T-helper 17 cell (primary cell): ENCODE measurements around the gene IFRD2. TPM values are rescaled to one million over a fixed set of nuclear protein-coding genes. Genes with fewer than 3 reads are reported as not detected.

ENCODE experiments used
- ATAC-seq: fragments of 150-1000 bp; cut with Tn5 transposase; 2 replicates; pipeline ENCODE4 v1.10.0; 2021; ENCODE audit warnings: mild to moderate bottlenecking, moderate library complexity
- DNase-seq, 3 donors: peaks; one replicate each; pipeline versions ENCODE4 v3.0.0 to v3.0.0-alpha.2; 2020 to 2021
- H3K9me3 ChIP-seq: one replicate; pipeline ENCODE4 v1.7.0; 2013; ENCODE audit warnings: low read length, mild to moderate bottlenecking; ENCODE audit not compliant: control insufficient read depth, poor library complexity, severe bottlenecking
- H3K27ac Mint-ChIP-seq: one replicate; pipeline ENCODE4 v1.8.0; 2022; ENCODE audit warnings: mild to moderate bottlenecking, moderate library complexity, mixed read lengths
- H3K27me3 Mint-ChIP-seq: one replicate; pipeline ENCODE4 v1.8.0; 2022; ENCODE audit warnings: mixed read lengths
- H3K36me3 Mint-ChIP-seq: one replicate; pipeline ENCODE4 v1.8.0; 2022; ENCODE audit warnings: low read depth, mixed read lengths
- H3K4me1 Mint-ChIP-seq: one replicate; pipeline ENCODE4 v1.8.0; 2022; ENCODE audit warnings: mild to moderate bottlenecking, mixed read lengths
- H3K4me3 Mint-ChIP-seq: one replicate; pipeline ENCODE4 v1.8.0; 2022; ENCODE audit warnings: mild to moderate bottlenecking, moderate library complexity, mixed read lengths
- total RNA-seq, 4 donors: library from RNA in 2 of 4; stranded (reverse) in 2 of 4; gene quantifications; one replicate each; pipeline ENCODE4 v1.2.3 and lab custom pipeline; 2022 to 2026

Gene IFRD2, protein sequence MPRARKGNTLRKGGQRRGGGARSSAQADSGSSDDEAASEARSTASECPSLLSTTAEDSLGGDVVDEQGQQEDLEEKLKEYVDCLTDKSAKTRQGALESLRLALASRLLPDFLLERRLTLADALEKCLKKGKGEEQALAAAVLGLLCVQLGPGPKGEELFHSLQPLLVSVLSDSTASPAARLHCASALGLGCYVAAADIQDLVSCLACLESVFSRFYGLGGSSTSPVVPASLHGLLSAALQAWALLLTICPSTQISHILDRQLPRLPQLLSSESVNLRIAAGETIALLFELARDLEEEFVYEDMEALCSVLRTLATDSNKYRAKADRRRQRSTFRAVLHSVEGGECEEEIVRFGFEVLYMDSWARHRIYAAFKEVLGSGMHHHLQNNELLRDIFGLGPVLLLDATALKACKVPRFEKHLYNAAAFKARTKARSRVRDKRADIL
- 10 to 100 TPM; 46.7 to 49.2 TPM for total RNA-seq
- 27.3 to 61.2 reads per million in 2 donors for total RNA-seq (lab: John Stamatoyannopoulos, UW)

DNA sequence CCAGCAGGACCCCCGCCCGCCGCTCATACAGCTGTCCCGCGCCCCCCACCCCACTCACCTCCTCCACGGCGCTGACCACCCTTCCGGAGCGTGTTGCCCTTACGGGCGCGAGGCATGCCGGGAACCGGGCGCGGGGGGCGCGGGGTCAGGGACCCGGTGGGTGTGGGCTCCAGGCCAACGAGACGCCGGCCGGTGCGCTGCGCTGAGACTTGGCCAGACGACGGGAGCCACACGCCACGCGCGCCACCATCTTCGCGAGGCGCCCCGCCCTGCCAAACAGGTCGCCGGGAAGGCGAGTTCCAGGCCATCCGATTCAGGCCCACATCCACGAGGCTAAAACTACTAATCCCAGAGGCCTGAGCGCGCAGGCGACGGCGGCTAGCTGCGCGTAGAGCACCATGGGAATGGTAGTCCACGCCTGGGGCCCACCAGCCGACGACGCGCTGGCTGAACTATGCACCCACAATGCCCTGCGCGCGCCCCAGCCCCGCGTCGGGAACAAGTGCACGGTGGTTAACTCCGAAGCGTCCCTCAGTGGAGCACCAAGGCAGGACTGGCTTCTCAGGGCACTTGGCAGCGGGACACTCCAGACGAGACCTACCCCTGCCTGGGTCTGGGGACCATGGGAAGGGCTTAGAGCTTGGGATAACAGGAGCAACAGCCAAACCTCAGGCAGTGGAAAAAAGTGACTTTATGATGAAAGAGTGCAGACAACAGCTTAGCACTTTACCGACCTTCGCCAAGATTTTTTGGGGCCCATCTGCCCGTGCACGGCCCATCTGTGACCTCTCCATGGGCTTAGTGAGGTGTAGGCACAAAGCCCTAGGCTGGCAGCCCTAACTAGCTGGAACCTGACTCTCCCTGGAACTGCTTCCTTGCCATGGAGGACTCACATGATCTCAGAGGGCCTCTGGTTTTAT lies at the start of gene IFRD2:
IFRD2 (minus strand) TSS at position 271 of the 920 bp plus-strand sequence; CDS start at position 116, 155 bp downstream.
- peak within 1 kb of the TSS; percentile 92 for H3K4me3 Mint-ChIP-seq
- no peaks in the 10 kb centered on the region for H3K9me3 ChIP-seq
- no peaks in the 10 kb centered on the region for H3K27me3 Mint-ChIP-seq
- peaks cover 14% of the 10 kb centered on the region for H3K4me1 Mint-ChIP-seq
- DNase-seq (peak; percentile 90 to 93 (median 92)), ATAC-seq (peak; percentile 99)
- H3K27ac Mint-ChIP-seq, result peak within 1 kb of the TSS; percentile 89
- no peaks in the 10 kb centered on the region for H3K36me3 Mint-ChIP-seq

DNA sequence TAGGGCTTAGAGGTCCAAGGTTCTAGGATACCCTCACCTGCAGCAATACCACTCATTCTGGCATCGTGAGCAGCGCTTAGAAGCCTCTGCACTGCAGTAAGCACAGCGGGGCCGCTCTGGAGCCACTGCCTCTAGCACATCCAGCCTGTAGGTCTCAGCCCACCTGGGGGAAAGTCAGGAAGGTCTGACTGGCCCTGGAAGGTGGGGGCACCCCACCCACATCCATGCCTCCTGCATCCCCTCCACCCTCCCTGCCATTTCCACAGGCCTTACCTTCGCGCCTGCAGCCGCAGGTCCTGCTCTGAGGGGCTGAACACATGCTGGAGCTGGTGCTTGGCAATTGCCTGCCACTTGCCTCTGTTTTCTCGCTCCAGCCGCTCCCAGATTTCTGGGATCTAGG lies 49.3 kb upstream of the IFRD2 start:
- no peaks in the 10 kb centered on the region for H3K9me3 ChIP-seq
- Mint-ChIP-seq H3K4me3 (peak overlapping the region; percentile 97), H3K4me1 (peaks cover 41% of the 10 kb centered on the region), H3K27me3 (no peaks in the 10 kb centered on the region), H3K27ac (peak overlapping the region; percentile 99), H3K36me3 (peaks cover 5% of the 10 kb centered on the region)
- ATAC-seq (no peak), DNase-seq (no peak)

DNA sequence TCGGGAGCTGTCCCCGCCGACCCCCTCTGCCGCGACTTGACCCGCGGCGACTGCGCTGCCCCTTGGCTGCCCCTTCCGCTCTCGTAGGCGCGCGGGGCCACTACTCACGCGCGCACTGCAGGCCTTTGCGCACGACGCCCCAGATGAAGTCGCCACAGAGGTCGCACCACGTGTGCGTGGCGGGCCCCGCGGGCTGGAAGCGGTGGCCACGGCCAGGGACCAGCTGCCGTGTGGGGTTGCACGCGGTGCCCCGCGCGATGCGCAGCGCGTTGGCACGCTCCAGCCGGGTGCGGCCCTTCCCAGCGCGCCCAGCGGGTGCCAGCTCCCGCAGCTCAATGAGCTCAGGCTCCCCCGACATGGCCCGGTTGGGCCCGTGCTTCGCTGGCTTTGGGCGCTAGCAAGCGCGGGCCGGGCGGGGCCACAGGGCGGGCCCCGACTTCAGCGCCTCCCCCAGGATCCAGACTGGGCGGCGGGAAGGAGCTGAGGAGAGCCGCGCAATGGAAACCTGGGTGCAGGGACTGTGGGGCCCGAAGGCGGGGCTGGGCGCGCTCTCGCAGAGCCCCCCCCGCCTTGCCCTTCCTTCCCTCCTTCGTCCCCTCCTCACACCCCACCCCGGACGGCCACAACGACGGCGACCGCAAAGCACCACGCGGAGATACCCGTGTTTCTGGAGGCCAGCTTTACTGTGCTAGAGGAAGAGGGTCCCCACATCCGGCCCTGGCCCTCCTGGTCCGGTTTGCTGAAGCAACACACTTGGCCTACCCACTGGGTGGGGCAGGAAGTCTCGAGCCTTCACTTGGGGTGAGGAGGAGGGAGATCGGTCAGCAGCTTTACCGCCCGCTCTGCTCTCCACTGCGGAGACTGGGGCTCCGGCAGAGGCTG lies 48.5 kb upstream of the IFRD2 start, which contains the start of gene RASSF1:
RASSF1 (minus strand) TSS at position 389 of the 882 bp plus-strand sequence; CDS start at position 358, 31 bp downstream.
- Mint-ChIP-seq H3K4me1 (peaks cover 45% of the 10 kb centered on the region), H3K4me3 (peak within 1 kb of the TSS; percentile 97), H3K36me3 (peaks cover 5% of the 10 kb centered on the region), H3K27me3 (no peaks in the 10 kb centered on the region), H3K27ac (peak within 1 kb of the TSS; percentile 99)
- H3K9me3 ChIP-seq, result no peaks in the 10 kb centered on the region
- ATAC-seq (peak; percentile 17), DNase-seq (peak in 2 of 3 donors; percentile 61 to 62)

DNA sequence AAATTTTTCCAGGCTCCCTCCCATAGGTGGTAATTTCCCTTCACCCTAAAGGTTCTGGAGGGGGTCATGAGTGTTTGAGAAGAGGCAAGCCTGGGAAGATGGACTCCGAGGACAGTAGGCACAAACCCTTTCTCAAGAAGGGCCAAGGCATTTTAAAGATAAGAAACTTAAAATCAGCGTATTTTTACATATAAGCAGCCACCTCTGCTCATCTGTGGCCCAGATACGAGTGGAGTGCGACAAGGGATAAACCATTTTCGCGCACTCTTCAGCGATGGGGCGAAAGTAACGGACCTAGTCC lies 47.9 kb upstream of the IFRD2 start:
- Mint-ChIP-seq H3K27me3 (no peaks in the 10 kb centered on the region), H3K36me3 (peaks cover 5% of the 10 kb centered on the region), H3K4me3 (peak overlapping the region; percentile 97), H3K4me1 (peaks cover 50% of the 10 kb centered on the region), H3K27ac (peak overlapping the region; percentile 99)
- DNase-seq (no peak), ATAC-seq (no peak)
- no peaks in the 10 kb centered on the region for H3K9me3 ChIP-seq

DNA sequence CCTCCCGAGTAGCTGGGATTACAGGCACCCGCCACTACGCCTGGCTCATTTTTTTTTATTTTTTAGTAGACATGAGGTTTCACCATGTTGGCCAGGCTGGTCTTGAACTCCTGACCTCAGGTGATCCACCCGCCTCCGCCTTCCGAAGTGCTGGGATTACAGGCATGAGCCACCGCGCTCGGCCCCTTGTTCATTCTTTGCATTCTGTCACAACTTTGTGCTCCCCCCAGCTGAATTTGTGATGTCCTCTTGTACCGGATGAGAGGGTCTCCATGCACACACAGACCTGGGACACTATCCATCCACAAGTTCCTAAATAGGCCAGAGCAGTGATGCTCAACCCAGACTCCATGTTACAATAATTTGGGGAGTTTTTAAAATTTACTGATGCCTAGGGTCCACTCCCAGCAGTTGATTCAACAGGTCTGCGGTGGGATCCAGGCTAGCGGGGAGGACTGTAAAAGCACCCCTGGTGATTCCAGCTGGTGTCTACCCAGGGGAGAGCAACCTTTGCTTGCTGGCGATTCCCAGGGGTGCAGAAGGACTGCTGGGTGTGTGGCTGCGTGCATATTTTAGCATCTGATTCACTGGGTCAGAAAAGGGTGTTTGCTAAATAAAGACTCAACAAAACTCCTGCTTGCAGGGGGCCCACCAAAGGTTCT lies 47.4 kb upstream of the IFRD2 start:
- H3K9me3 ChIP-seq, result no peaks in the 10 kb centered on the region
- peaks cover 51% of the 10 kb centered on the region for H3K4me1 Mint-ChIP-seq
- H3K27ac Mint-ChIP-seq, result peak overlapping the region; percentile 99
- H3K4me3 Mint-ChIP-seq, result peak overlapping the region; percentile 97
- H3K27me3 Mint-ChIP-seq, result no peaks in the 10 kb centered on the region
- peaks cover 5% of the 10 kb centered on the region for H3K36me3 Mint-ChIP-seq
- DNase-seq, result no peak
- ATAC-seq, result no peak

DNA sequence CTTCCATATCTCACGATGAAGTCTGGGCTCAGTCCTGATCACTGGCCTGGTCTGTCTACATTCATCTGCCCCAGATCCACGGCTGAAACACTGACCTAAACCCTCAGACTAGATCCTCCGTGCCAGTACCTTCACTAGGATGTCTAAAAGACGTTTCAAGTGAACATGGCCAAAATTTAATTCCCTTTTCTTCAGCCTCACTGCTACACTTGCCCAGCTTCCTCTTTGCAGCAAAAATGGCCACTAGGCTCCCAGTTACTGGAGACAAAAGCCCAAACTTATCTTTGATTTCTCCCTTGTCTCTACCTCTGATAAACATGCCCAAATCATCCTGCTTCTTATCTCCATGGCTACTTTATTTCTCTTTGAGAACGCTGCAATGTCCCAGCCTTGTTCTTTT lies 46.7 kb upstream of the IFRD2 start:
- Mint-ChIP-seq H3K4me3 (peak overlapping the region; percentile 97), H3K27ac (peak overlapping the region; percentile 99), H3K4me1 (peaks cover 55% of the 10 kb centered on the region), H3K27me3 (no peaks in the 10 kb centered on the region), H3K36me3 (peaks cover 5% of the 10 kb centered on the region)
- ATAC-seq, result no peak
- DNase-seq, result no peak
- no peaks in the 10 kb centered on the region for H3K9me3 ChIP-seq

DNA sequence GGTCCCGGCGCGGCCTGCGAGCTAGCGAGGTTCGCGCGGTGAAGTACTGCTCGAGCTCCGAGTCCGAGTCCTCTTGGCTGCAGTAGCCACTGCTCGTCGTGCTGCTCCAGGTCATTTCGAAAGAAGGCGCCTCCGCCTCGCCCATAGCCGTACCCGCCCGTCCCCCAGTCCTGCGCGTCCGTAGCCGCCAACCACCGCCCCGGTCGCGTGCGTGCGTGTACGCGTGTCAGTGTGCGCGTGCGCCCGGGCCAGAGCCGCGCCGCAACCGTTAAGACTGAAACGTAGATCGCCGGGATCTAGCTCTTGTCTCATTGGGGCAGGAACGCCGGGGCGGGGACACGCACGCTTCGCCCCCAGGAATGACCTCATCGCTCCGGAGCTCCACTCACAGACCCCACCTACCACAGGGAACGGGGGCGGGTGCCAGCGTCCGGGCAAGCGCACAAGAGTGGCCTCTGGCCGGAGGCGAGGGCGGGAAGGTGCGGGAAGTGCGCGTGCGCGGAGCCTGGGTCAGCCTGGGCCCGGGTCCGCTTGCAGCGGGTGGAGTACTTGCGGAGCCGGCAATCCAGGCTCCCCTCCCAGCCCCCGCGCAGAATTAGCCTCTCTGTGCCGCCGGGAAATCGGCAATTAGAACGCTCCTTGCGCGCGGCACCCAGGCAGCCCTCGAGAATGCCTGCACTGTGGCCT lies 45.1 kb upstream of the IFRD2 start:
- ATAC-seq (peak; percentile 81), DNase-seq (peak; percentile 80 to 90 (median 85))
- Mint-ChIP-seq H3K27me3 (no peaks in the 10 kb centered on the region), H3K27ac (peak overlapping the region; percentile 99), H3K4me3 (peak overlapping the region; percentile 97), H3K36me3 (peaks cover 5% of the 10 kb centered on the region), H3K4me1 (peaks cover 56% of the 10 kb centered on the region)
- no peaks in the 10 kb centered on the region for H3K9me3 ChIP-seq

DNA sequence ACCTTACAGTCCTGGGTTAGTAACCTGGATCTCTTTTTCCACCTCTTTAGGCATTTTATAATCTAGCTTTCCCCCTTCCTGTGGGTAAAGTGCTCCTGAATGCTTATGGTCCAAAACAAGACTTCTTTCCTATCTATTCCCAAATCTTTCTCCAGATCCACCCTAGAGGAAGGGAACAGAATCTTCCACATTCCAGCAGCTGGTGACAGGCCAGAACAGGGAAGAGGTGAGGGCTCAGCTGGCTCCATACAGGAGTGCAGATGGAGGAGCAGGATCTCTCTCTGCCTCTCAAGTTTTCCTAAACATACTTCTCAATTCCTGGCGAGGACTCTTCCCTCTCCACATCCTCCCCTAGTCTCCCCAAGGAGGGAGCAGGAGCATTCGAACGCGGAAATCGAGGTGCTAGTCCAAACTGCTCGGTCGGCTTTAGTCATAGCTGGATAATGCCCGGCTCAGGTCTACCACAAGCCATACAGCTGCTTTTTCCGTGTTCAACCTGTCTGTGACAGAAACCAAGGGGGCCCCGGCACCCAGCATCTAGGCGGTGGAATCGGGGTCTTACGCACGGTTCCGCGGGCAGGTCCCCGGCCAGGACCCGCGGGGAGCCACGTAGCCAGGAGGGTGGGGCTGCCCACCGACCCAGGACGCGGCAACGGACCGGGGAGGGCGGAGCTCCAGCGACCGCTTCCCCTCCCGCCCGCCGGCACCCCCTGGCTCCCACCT lies 44.4 kb upstream of the IFRD2 start:
- no peaks in the 10 kb centered on the region for H3K9me3 ChIP-seq
- Mint-ChIP-seq H3K27me3 (no peaks in the 10 kb centered on the region), H3K27ac (peak overlapping the region; percentile 99), H3K4me3 (peak overlapping the region; percentile 97), H3K36me3 (peaks cover 5% of the 10 kb centered on the region), H3K4me1 (peaks cover 56% of the 10 kb centered on the region)
- ATAC-seq, result peak; percentile 47
- no peak for DNase-seq

DNA sequence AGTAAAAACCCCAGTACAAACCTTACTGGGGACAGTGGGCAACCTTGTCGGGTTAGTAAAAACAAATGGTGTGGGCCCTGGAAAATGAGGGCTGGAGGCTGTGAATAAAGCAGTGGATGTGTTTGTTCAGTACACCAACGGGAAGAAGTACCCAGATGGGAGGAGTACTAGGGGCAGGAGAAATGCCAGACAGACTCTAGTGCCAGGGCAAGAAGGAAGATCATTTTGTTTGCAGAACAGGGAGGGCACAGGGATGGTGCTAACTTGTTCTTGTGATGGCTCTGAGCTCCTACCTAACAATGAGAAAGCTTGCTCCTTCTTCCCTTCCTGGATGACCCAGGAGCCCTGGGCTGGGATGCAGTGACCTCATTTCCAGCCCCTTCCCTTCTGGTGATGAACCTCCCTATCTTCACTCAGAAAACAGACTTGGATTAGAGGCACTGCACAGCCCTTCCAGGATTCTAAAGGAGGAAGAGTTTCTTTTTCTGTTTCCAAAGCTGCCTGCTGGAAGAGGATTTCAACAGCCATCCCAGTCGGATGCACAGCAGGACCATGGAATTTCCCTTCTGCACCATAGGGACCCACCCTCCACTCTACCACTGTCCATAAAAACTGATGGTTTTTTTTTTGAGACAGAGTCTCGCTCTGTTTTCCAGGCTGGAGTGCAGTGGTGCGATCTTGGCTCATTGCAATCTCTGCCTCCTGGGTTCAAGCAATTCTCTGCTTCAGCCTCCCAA lies 42.3 kb upstream of the IFRD2 start:
- ATAC-seq, result no peak
- H3K9me3 ChIP-seq, result no peaks in the 10 kb centered on the region
- H3K36me3 Mint-ChIP-seq, result peaks cover 5% of the 10 kb centered on the region
- H3K27ac Mint-ChIP-seq, result peak overlapping the region; percentile 99
- no peak for DNase-seq
- H3K4me1 Mint-ChIP-seq, result peaks cover 45% of the 10 kb centered on the region
- H3K4me3 Mint-ChIP-seq, result peak overlapping the region; percentile 19
- no peaks in the 10 kb centered on the region for H3K27me3 Mint-ChIP-seq

DNA sequence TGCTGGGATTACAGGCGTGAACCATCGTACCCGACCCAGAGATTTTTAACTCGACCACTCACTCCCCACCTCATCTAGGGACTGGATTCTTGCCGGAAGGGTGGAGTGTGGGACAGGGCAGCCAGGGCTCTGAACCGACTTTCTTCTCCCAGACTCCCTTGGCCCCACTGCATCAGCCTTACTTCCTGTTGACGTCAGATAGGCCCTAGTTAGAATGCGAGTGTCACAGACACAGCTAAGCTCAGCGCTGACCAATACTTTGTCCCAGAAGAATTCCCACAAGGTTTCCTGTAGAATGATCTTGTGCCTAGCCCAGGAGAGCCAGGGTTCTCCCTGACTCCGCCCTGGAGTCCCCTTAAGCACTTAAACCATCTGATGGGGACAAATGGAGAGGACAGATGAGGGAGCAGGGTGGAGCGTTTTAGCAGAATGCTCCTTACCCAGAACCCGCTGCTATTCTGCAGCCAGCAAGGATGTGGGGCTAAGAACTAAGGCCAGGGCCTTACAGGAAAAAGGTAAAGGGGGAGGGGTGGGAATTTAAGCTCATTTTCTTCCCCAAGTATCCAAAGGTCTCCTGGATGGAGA lies 41.6 kb upstream of the IFRD2 start:
- H3K4me1 Mint-ChIP-seq, result peaks cover 40% of the 10 kb centered on the region
- H3K9me3 ChIP-seq, result no peaks in the 10 kb centered on the region
- peak overlapping the region; percentile 99 for H3K27ac Mint-ChIP-seq
- DNase-seq, result no peak
- H3K36me3 Mint-ChIP-seq, result peaks cover 3% of the 10 kb centered on the region
- no peak for ATAC-seq
- H3K27me3 Mint-ChIP-seq, result no peaks in the 10 kb centered on the region
- peak overlapping the region; percentile 61 for H3K4me3 Mint-ChIP-seq
